GM12891 (cell line): ENCODE results near the gene C15orf61.

Experiments used
- PAX5 ChIP-seq: IDR thresholded peaks from 2 replicates; pipeline ENCODE4 v1.6.1; 2011; ENCODE audit warnings: low read length, moderate library complexity, mild to moderate bottlenecking; ENCODE audit not compliant: insufficient read depth, severe bottlenecking
- POLR2A ChIP-seq: IDR thresholded peaks from 2 replicates; pipeline ENCODE4 v1.6.1; 2011; ENCODE audit warnings: low read depth, low read length, control low read depth
- POLR2AphosphoS5 ChIP-seq: IDR thresholded peaks from 2 replicates; pipeline ENCODE4 v1.6.1; 2011; ENCODE audit warnings: low read depth, low read length, control low read depth
- POU2F2 ChIP-seq: IDR thresholded peaks from 2 replicates; pipeline ENCODE4 v1.6.1; 2011; ENCODE audit warnings: low read depth, mild to moderate bottlenecking, control low read depth, low read length, moderate library complexity
- SPI1 ChIP-seq: IDR thresholded peaks from 2 replicates; pipeline ENCODE4 v1.6.1; 2011; ENCODE audit warnings: low read depth, low read length, control low read depth
- TAF1 ChIP-seq: IDR thresholded peaks from 2 replicates; pipeline ENCODE4 v1.6.1; 2011; ENCODE audit warnings: low read depth, low read length, control low read depth

- TF ChIP-seq POLR2A: no peak
- no peak for TF ChIP-seq POLR2AphosphoS5
- TF ChIP-seq SPI1: no peak
- TF ChIP-seq POU2F2: no peak
- TF ChIP-seq TAF1: no peak
- TF ChIP-seq PAX5: no peak
Measured at GRCh38 chr15:67512933-67513714, 7.8 kb upstream of the C15orf61 start.
